Measurements from ENCODE around the gene SLC16A11.

SLC16A11 gene

GRCh38 chr17:7025245-7025644 is 18.6 kb downstream of the SLC16A11 start:
- DNase-seq (ENCODE audit: low spot score), result no peak

DNA sequence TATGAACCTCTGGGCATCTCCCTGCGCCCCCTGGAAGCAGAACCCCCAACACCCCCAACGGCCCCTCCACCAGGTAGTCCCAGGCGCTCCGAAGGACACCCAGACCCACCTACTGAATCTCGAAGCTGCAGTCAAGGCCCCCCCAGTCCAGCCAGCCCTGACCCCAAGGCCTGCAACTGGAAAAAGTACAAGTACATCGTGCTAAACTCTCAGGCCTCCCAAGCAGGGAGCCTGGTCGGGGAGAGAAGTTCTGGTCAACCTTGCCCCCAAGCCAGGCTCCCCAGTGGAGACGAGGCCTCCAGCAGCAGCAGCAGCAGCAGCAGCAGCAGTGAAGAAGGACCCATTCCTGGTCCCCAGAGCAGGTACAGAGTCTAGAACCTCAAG is 19.5 kb downstream of the SLC16A11 start:
- no peak for DNase-seq (ENCODE audit: low spot score)

- peak; percentile 92 for DNase-seq (ENCODE audit: low spot score)
Measured at GRCh38 chr17:7023576-7024401, 20.1 kb downstream of the SLC16A11 start.

- no peak for DNase-seq (ENCODE audit: low spot score)
Measured at GRCh38 chr17:7022781-7023571, 20.9 kb downstream of the SLC16A11 start, which contains the start of gene BCL6B. TSS of gene BCL6B (plus strand) at chr17:7023050. CDS start at chr17:7023672, 622 bp downstream.

GRCh38 chr17:7021993-7022778 is 21.7 kb downstream of the SLC16A11 start:
- peak; percentile 69 for DNase-seq (ENCODE audit: low spot score)

GRCh38 chr17:7020894-7021664 is 22.8 kb downstream of the SLC16A11 start:
- no peak for DNase-seq (ENCODE audit: low spot score)

DNA sequence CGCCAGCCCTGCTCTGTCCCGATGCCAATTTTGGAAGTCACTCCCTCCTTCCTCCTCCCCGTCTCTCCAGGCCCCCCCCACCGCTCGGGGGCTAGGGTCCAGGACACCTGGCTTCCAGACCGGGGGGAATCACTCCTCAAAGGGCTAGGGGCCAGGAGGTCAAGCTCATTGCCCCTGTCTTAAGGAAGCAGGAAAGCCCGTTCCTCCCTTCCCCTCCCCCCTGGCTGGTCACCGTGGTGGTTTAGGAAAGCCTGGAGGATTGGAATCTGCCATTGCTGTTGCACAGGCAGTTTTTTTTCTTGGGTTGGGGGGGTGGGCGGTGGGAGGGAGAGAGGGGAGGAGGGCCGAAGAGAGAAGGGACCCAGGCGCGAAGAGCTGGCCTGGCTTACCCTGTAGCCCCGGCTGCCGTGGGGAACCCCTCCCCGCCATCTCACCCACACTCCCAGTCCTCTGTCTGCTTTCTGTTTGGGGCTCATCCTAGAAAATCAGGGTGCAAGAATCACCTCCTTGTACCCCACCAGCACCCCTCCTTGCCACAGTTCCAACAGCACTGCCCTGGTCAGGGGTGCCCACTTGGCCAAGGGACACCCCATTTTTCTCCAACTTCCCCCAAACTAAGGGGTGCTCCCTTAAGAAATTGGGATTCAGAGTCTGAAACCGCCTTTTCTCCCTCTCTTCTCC is 23.9 kb downstream of the SLC16A11 start:
- no peak for DNase-seq (ENCODE audit: low spot score)

DNA sequence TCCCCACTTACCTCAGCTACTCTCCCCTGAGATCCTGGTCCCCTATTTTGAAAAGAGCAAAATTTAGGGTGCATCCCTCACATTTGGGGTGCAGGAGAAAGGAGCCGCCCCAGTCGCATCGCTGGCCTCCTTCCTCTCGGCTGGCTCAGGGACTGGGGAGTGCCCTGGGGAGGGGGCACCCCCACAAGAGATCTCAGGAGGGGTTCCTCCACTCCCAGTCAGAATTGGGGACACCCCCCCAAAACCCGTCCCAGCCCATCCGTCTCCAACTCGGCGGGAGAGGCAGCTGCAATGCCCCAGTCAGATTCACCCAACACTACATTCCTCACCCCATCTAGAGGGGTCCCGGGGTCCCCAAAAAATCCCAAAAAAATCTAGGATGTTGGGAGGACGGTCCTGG is 24.5 kb downstream of the SLC16A11 start:
- no peak for DNase-seq (ENCODE audit: low spot score)

DNA sequence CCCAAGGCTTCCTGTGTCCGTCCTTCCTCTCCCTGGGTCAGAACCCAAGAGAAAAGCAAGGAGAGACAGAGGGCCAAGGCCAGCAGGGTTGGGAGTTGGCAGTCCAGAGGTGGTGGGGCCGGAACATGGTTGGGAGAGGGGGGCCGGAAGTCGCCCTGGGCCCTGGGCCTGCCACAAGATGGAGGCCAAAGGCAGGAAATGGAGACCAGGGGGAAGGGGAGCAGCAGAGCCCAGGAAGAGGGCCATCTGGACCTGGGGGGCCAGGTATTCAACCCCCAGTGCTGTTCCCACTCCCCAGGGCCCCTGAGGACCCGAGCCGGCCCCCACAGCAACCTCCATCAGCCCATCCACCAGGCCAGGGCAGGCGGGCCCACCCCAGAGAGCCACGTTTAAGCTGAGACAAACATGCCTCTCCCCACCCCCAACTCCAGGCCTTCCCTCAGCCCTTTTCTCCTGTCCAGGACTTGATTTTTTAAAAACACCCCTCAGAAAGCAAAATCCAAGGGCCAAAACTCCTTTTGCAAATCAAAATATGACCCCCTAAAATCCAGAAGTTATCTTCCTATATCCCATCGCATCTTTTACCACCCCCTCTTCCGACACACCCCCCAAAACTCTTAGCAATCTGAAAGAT is 25.4 kb downstream of the SLC16A11 start:
- no peak for DNase-seq (ENCODE audit: low spot score)

DNA sequence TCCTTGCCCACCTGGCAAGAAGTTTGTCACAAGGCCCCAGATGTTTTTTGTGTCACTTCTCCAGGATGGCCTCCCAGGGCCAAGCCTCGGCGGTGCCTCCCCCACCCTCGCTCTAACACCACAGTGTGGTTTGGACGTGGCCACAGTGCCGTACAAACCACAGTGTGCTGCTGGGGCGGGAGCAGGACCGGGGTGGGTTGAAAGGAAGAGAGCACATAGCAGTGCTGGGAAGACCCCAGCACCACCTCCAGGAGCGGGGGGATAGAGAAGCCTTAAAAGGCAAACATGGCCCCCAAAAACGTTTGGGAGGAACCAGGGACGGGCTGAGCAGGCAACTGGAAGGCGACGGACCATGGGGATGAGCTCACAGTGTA is 26.1 kb downstream of the SLC16A11 start:
- DNase-seq (ENCODE audit: low spot score), result no peak

- no peak for DNase-seq (ENCODE audit: low spot score)
Measured at GRCh38 chr17:7016886-7017826, 26.7 kb downstream of the SLC16A11 start.

- DNase-seq (ENCODE audit: low spot score), result no peak
Measured at GRCh38 chr17:7016418-7016817, 27.5 kb downstream of the SLC16A11 start.

GRCh38 chr17:7014995-7015958 is 28.6 kb downstream of the SLC16A11 start:
- peak; percentile 79 for DNase-seq (ENCODE audit: low spot score)

GRCh38 chr17:7014261-7014994 is 29.5 kb downstream of the SLC16A11 start:
- DNase-seq (ENCODE audit: low spot score), result peak; percentile 98

- no peak for DNase-seq (ENCODE audit: low spot score)
Measured at GRCh38 chr17:7011942-7012254, 32.0 kb downstream of the SLC16A11 start.

- no peak for DNase-seq (ENCODE audit: low spot score)
Measured at GRCh38 chr17:7011415-7011814, 32.5 kb downstream of the SLC16A11 start.

GRCh38 chr17:7010523-7010922 is 33.4 kb downstream of the SLC16A11 start:
- DNase-seq (ENCODE audit: low spot score), result no peak

- no peak for DNase-seq (ENCODE audit: low spot score)
Measured at GRCh38 chr17:7007143-7007542, 36.7 kb downstream of the SLC16A11 start.
